Fibroblast of lung (primary cell): ENCODE measurements around the gene CCDC106.

Source experiments
- CTCF ChIP-seq, 2 donors: IDR thresholded peaks in 1 of 2; conservative IDR thresholded peaks in 1 of 2; 1 replicate in 1 of 2; 2 replicates in 1 of 2; pipeline ENCODE4 v1.5.1; 2011 to 2012; ENCODE audit warnings: low read length in 2 of 2, control low read depth in 1 of 2, inconsistent platforms in 1 of 2, low read depth in 1 of 2, mild to moderate bottlenecking in 1 of 2
- EZH2 ChIP-seq: IDR thresholded peaks from 2 replicates; pipeline ENCODE4 v1.5.1; 2012; ENCODE audit warnings: low read length, control low read depth, mild to moderate bottlenecking; ENCODE audit errors: missing control alignments

GRCh38 chr19:55648585-55649267 is 714 bp downstream of the CCDC106 start:
- TF ChIP-seq CTCF (conservative IDR thresholded peaks at IDR 0.05 in 1 of 2, IDR thresholded peaks at IDR 0.05 in 1 of 2; ENCODE audit: low read depth in 1 of 2, low read length in 2 of 2) (no peak), EZH2 (no peak)
